NCI-H1417 (cell line): ENCODE data around the gene SOCS7.

Experiments
- DNase-seq, 3 experiments: peaks; one replicate each; lab custom pipeline; 2025; lab: John Stamatoyannopoulos, UW

The SOCS7 gene

GRCh38 chr17:38364741-38365140, 13.1 kb downstream of the SOCS7 start:
- DNase-seq = no peak

- DNase-seq = no peak
Observed at GRCh38 chr17:38369124-38369886, 17.7 kb downstream of the SOCS7 start.

GRCh38 chr17:38379448-38379847, 27.8 kb downstream of the SOCS7 start:
- no peak for DNase-seq

- DNase-seq = no peak
Observed at GRCh38 chr17:38395090-38395489, 43.4 kb downstream of the SOCS7 start.

GRCh38 chr17:38397227-38397626, 45.6 kb downstream of the SOCS7 start:
- DNase-seq = peak in 1 of 3 experiments; percentile 11

- no peak for DNase-seq
Observed at GRCh38 chr17:38400286-38400685, 48.6 kb downstream of the SOCS7 start.

- DNase-seq = no peak
Observed at GRCh38 chr17:38401459-38401858, 49.8 kb downstream of the SOCS7 start.

GRCh38 chr17:38402897-38403296, 51.3 kb downstream of the SOCS7 start:
- no peak for DNase-seq

GRCh38 chr17:38403491-38403890, 51.8 kb downstream of the SOCS7 start:
- peak in 2 of 3 experiments; percentile 12 to 74 for DNase-seq

- DNase-seq = no peak
Observed at GRCh38 chr17:38404174-38404943, 52.7 kb downstream of the SOCS7 start.

GRCh38 chr17:38405654-38406053, 54.0 kb downstream of the SOCS7 start:
- DNase-seq = no peak

- no peak for DNase-seq
Observed at GRCh38 chr17:38410201-38410600, 58.6 kb downstream of the SOCS7 start.

- peak; percentile 90 to 98 (median 97) for DNase-seq
Observed at GRCh38 chr17:38415250-38416194, 63.9 kb downstream of the SOCS7 start.

- DNase-seq = peak in 2 of 3 experiments; percentile 15 to 41
Observed at GRCh38 chr17:38416840-38417209, 65.2 kb downstream of the SOCS7 start.

- DNase-seq = no peak
Observed at GRCh38 chr17:38417210-38417951, 65.7 kb downstream of the SOCS7 start.

- DNase-seq = no peak
Observed at GRCh38 chr17:38418062-38418692, 66.5 kb downstream of the SOCS7 start.

- peak; percentile 41 to 68 (median 62) for DNase-seq
Observed at GRCh38 chr17:38418693-38419507, 67.3 kb downstream of the SOCS7 start.

- peak in 1 of 3 experiments; percentile 54 for DNase-seq
Observed at GRCh38 chr17:38419508-38419981, 67.9 kb downstream of the SOCS7 start.

- DNase-seq = no peak
Observed at GRCh38 chr17:38420518-38420917, 68.9 kb downstream of the SOCS7 start.
